Measurements from ENCODE around the gene ATP13A1. TPM values are rescaled to one million over a fixed set of nuclear protein-coding genes. Genes with fewer than 3 reads are reported as not detected.
A peak's percentile ranks its signal among the peaks of the same experiment; 100 is the strongest.

Gene ATP13A1
- total RNA-seq, 4 donors from 2014 or later = 65.6 to 142 (median 92.3) TPM

- WGBS, 2 donors (ENCODE audit: low coverage in 1 of 2) = 79 to 89% methylated on average over 3 to 5 of the region's 5 CpGs
- peaks cover 30% of the 10 kb centered on the region for H3K27me3 ChIP-seq
- H3K27ac ChIP-seq = no peak overlapping the region
- H3K36me3 ChIP-seq = no peaks in the 10 kb centered on the region
- peaks cover 0 to 22% (median 10%) of the 10 kb centered on the region in 3 donors for H3K4me1 ChIP-seq
- no peak overlapping the region for H3K4me3 ChIP-seq
- no peak for ATAC-seq
- H3K9me3 ChIP-seq = no peaks in the 10 kb centered on the region
- TF ChIP-seq POLR2A (IDR thresholded peaks at IDR 0.05) (no peak), CTCF (IDR thresholded peaks at IDR 0.05) (no peak), POLR2AphosphoS5 (IDR thresholded peaks at IDR 0.05) (no peak), EP300 (IDR thresholded peaks at IDR 0.05) (no peak)
These were observed 40.1 kb downstream of the ATP13A1 start for GRCh38 chr19:19623383-19623782.

- TF ChIP-seq POLR2AphosphoS5 (IDR thresholded peaks at IDR 0.05) (no peak), CTCF (IDR thresholded peaks at IDR 0.05) (no peak), EP300 (IDR thresholded peaks at IDR 0.05) (no peak), POLR2A (IDR thresholded peaks at IDR 0.05) (no peak)
- WGBS, 2 donors (ENCODE audit: low coverage in 1 of 2) = 62 to 73% methylated on average over 5 to 6 of the region's 7 CpGs
- ATAC-seq = no peak
- Histone ChIP-seq H3K4me1 (peaks cover 0 to 15% (median 0%) of the 10 kb centered on the region in 3 donors), H3K27me3 (peaks cover 42% of the 10 kb centered on the region), H3K36me3 (no peaks in the 10 kb centered on the region), H3K27ac (no peak overlapping the region), H3K4me3 (no peak overlapping the region), H3K9me3 (no peaks in the 10 kb centered on the region)
These were observed 43.6 kb downstream of the ATP13A1 start for GRCh38 chr19:19619849-19620210.

DNA sequence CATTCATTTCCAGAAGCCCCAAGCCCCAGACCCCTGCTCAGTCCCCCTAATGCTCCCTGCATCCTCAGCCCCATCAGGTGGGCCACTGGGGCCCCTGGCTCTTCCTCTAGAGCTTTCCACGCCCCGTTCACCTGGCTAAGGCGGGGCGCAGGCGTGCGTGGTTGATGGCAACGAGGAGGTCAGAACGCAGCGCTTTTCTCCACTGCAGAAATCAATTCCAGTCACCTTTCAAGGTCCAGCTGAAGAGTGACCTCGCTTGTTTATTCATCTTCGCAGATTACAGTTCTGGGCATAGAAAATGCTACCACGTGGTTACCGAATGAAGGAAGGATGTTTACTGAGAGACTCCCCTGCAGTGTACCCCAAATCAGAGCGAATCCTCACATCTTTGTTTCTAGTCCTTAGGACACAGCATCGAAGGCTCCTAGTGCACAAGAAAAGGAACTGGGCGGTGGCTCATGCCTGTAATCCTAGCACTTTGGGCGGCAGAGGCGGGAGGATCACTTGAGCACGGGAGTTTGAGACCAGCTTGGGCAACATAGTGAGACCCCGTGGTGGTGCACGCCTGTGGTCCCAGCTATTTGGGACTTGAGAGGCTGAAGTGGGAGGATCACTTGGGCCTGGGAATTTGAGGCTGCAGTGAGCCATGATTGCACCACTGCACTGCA is 44.2 kb downstream of the ATP13A1 start:
- Histone ChIP-seq H3K4me3 (peak overlapping the region in 1 of 2 donors; percentile 51), H3K36me3 (no peaks in the 10 kb centered on the region)
- WGBS, 2 donors (ENCODE audit: low coverage in 1 of 2) = 41 to 48% methylated on average over 9 to 11 of the region's 21 CpGs

DNA sequence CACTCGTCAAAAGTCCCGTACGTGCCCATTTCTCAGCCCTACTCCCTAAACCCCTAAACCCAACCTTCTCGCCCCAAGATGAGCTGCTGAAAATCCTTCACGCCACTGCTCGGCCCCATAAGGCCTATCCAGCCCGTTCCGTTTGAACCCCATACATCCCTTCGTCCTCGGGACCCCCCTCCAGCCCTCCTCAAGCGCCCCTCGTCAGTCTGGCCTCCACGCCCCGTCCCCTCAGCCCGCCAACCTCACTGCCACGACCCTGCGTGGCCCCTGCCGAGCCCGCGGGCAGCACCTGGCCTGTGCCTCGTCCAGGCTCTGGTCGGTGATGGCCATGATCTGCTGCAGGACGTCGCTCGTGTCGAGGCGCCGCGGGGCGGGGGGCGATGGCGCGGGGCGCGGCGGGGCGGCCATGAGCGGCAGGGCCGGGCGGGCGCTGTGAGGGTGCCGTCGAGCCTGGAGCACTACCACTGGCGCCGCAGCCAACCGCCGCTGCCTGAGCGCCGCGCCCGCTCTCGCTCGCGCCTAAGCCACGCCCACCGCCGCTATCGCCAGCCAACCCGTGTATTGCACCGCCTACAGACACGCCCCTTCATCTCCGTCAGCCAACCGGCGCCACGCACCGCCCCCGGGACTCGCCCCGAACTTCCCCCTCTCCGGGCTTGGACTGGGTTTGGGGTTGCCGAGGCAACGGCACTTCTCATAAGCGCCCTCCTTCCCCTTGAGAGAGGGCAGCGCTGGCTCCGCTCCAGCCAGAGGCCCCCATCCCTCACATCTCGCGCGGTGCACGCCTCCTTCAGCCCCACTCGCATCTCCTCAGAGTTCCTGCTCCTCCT is 45.0 kb downstream of the ATP13A1 start, which contains the start of gene PBX4:
PBX4 (minus strand) TSS at position 469 of the 833 bp plus-strand sequence; CDS start at position 411, 58 bp downstream.
- peaks cover 55% of the 10 kb centered on the region for H3K27me3 ChIP-seq

More for the DNA sequence above, 44.2 kb downstream of the ATP13A1 start:
- Histone ChIP-seq H3K9me3 (no peaks in the 10 kb centered on the region), H3K27me3 (peaks cover 47% of the 10 kb centered on the region), H3K4me1 (peaks cover 0 to 15% (median 0%) of the 10 kb centered on the region in 3 donors), H3K27ac (no peak overlapping the region)
- ATAC-seq = no peak
- TF ChIP-seq POLR2A (IDR thresholded peaks at IDR 0.05) (no peak), POLR2AphosphoS5 (IDR thresholded peaks at IDR 0.05) (no peak), EP300 (IDR thresholded peaks at IDR 0.05) (no peak), CTCF (IDR thresholded peaks at IDR 0.05) (no peak)

More for the DNA sequence above, 45.0 kb downstream of the ATP13A1 start, which contains the start of gene PBX4:
- no peak for TF ChIP-seq EP300 (IDR thresholded peaks at IDR 0.05)
- TF ChIP-seq POLR2A (IDR thresholded peaks at IDR 0.05) = no peak
- no peak for TF ChIP-seq POLR2AphosphoS5 (IDR thresholded peaks at IDR 0.05)
- no peak for TF ChIP-seq CTCF (IDR thresholded peaks at IDR 0.05)
- no peak within 1 kb of the TSS for H3K27ac ChIP-seq
- no peaks in the 10 kb centered on the region for H3K36me3 ChIP-seq
- peak within 1 kb of the TSS in 1 of 2 donors; percentile 51 for H3K4me3 ChIP-seq
- peak; percentile 93 for ATAC-seq
- WGBS, 2 donors (ENCODE audit: low coverage in 1 of 2) = 26 to 43% methylated on average over 4 to 9 of the region's 80 CpGs
- peaks cover 0 to 15% (median 0%) of the 10 kb centered on the region in 3 donors for H3K4me1 ChIP-seq
- H3K9me3 ChIP-seq = no peaks in the 10 kb centered on the region

Measured in gastroesophageal sphincter (tissue), 4 donors.